ENCODE measurements around the gene CAMK1.

CAMK1 gene

GRCh38 chr3:9793161-9793781, 23.5 kb upstream of the CAMK1 start:
- DNase-seq (ENCODE audit: low read depth): peak; percentile 32

GRCh38 chr3:9792405-9793160, 22.8 kb upstream of the CAMK1 start, which contains the start of the genes ARPC4 and TADA3:
TSS of gene ARPC4 (plus strand) at chr3:9793082. CDS start at chr3:9793122, 40 bp downstream.
TSS of gene TADA3 (minus strand) at chr3:9792473. CDS start at chr3:9791466, 1,007 bp downstream.
- peak; percentile 95 for DNase-seq (ENCODE audit: low read depth)

- no peak for DNase-seq (ENCODE audit: low read depth)
Observed at GRCh38 chr3:9791790-9792404, 22.1 kb upstream of the CAMK1 start.

- no peak for DNase-seq (ENCODE audit: low read depth)
Observed at GRCh38 chr3:9791127-9791526, 21.4 kb upstream of the CAMK1 start.

GRCh38 chr3:9787714-9788113, 18.0 kb upstream of the CAMK1 start:
- no peak for DNase-seq (ENCODE audit: low read depth)

GRCh38 chr3:9786825-9787669, 17.3 kb upstream of the CAMK1 start:
- DNase-seq (ENCODE audit: low read depth): no peak

GRCh38 chr3:9786209-9786739, 16.5 kb upstream of the CAMK1 start:
- DNase-seq (ENCODE audit: low read depth): no peak

GRCh38 chr3:9785602-9786001, 15.9 kb upstream of the CAMK1 start:
- no peak for DNase-seq (ENCODE audit: low read depth)

- no peak for DNase-seq (ENCODE audit: low read depth)
Observed at GRCh38 chr3:9784965-9785364, 15.2 kb upstream of the CAMK1 start.

- no peak for DNase-seq (ENCODE audit: low read depth)
Observed at GRCh38 chr3:9783954-9784353, 14.2 kb upstream of the CAMK1 start.

GRCh38 chr3:9782770-9783169, 13.0 kb upstream of the CAMK1 start:
- no peak for DNase-seq (ENCODE audit: low read depth)

- DNase-seq (ENCODE audit: low read depth): no peak
Observed at GRCh38 chr3:9781978-9782603, 12.3 kb upstream of the CAMK1 start.

- no peak for DNase-seq (ENCODE audit: low read depth)
Observed at GRCh38 chr3:9781551-9781950, 11.8 kb upstream of the CAMK1 start.

- no peak for DNase-seq (ENCODE audit: low read depth)
Observed at GRCh38 chr3:9780910-9781309, 11.2 kb upstream of the CAMK1 start.

GRCh38 chr3:9780458-9780812, 10.7 kb upstream of the CAMK1 start:
- DNase-seq (ENCODE audit: low read depth): no peak

- DNase-seq (ENCODE audit: low read depth): no peak
Observed at GRCh38 chr3:9779721-9780457, 10.1 kb upstream of the CAMK1 start.

GRCh38 chr3:9779075-9779593, 9.4 kb upstream of the CAMK1 start:
- no peak for DNase-seq (ENCODE audit: low read depth)

- peak; percentile 47 for DNase-seq (ENCODE audit: low read depth)
Observed at GRCh38 chr3:9778143-9779074, 8.7 kb upstream of the CAMK1 start.

GRCh38 chr3:9777694-9778021, 7.9 kb upstream of the CAMK1 start:
- no peak for DNase-seq (ENCODE audit: low read depth)

All from fibroblast of gingiva (primary cell).